GM21390 (cell line): Measurements from ENCODE around the gene RANBP6.

ENCODE experiments used
- ATAC-seq: cut with Tn5 transposase; IDR thresholded peaks from one replicate; pipeline ENCODE4 v1.9.1; 2021; ENCODE audit not compliant: unreplicated experiment

RANBP6 gene

DNA sequence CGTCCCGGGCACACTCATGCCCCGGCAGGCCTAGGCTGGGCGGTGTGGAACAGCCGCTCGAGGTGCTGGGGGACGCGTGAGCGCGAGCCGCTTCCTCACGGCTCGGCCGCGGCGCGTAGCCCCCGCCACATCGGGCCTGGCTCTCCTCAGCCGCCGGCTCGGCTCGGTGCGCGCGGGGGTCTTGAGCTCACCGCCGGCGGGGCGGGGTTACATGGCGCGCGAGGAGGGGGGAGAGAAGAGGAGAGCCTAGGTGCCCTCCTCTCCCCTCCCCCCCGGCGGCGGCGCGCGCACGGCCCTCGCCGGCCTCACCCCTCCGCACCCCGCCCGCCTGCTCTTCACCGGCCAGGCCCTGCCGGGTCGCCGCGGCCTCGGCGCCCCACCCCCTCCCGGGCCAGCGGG is 7.7 kb downstream of the RANBP6 start:
- ATAC-seq: peak; percentile 48

DNA sequence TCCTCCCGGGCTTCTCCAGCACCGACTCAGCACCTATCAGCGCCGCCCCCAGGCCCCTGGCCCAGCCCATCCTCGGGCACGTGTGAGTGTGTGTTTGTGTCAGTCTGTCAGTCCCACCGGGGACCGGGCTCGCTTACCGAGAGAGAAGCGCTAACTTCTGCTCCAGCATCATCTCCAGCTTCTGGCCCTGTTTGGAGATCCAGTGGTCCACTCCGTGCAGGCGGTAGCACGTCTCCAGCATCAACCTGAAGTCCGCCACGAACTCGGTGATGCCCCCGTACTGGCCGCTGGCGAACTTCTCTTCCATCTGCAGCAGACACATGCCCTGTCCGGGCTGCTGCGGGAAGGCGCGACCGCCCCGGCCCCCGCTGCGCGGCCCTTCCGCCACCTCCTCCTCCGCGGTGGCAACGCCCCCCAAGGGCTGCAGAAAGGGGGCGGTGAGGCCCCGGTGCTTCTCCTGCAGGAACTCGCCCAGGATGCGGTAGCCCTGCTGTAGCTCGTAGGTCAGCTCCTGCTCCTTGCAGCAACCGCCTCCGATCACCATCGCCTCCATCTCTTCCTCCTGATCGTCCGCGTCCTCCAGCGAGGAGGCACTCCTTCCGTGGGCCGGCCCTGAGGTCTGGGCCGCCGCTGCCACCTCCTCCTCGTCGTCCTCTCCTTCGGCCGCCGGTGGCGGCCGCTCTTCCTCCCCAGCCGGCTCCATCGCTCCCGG is 8.2 kb downstream of the RANBP6 start:
- ATAC-seq: peak; percentile 69

DNA sequence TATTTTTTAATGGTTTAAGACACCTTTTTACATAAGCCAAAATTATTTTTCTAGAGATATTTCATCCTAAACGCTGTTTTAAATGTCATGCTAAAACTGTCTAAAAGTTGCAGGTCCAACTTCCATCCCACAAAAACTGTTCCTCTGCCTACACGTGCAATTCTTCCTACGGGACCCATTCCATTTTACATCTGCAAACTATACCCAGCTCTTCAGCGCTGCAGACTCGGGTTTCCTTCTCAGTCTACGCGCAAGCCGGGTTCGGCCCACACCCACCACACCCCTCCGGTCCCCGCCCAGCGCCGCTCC is 8.7 kb downstream of the RANBP6 start:
- ATAC-seq: no peak

DNA sequence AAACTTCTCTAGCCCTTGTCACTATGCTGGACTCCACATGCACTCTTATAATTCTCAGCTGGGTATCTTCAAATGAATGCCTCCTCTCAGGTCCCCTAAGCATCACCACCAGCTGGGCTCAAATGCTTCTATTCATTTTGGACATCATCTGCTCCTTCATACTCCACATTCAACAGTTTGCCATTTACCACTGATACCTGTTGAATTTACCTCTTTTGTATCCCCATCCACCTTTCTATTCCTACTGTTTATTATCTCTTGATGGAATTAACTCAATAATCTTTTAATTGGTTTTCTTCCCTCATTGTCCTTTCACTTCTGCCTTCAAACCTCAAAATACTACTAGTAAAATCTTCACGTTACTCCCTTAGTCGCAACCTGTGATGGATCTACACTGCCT is 14.5 kb downstream of the RANBP6 start:
- ATAC-seq: no peak

DNA sequence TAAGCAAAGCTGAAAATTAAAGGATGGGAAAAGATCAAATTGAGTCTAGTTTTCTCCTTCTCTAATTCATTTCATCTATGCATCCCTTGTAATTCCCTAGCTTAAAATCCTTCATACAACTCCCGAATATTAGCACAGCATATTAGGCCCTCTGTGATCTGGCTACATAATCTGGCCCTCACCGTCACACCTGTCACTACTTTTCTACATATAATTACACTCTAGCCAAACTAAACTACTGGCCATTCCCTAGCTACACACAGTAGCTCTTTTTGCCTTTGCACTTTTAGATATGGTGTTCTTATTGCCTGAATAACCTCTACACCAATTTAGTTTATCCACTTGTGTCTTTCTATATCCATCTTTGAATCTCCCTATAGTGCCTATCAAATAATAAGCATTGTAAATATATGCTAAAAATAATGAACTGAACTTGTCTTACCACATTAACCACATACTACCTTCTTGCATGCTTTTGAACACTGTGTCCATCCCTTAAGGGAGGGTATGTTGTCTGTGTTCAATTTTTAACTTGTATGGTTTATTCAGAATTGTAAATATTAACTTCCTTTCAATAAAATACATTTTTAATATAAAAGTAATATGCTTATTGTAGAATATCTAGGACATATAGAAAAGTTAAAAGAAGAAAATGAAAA is 15.9 kb downstream of the RANBP6 start:
- no peak for ATAC-seq

DNA sequence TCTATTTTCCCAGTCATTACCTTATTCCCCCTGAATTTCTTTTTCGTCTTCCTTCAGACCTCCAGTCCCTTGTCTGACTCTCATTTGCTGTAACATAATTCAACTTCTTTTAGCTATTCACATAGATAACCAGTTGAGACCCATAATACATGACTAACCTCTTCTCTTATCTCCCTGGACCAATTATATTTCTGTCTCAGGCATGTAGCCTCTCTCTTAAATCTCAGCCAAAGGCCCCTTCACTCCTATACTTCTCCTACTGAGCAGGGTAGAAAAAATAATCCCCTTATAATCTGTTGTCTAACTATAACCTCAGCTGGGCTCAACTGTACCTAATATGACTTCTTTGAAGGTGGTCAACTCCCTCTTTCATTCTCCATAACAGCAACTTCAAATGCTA is 20.9 kb downstream of the RANBP6 start:
- ATAC-seq: no peak

DNA sequence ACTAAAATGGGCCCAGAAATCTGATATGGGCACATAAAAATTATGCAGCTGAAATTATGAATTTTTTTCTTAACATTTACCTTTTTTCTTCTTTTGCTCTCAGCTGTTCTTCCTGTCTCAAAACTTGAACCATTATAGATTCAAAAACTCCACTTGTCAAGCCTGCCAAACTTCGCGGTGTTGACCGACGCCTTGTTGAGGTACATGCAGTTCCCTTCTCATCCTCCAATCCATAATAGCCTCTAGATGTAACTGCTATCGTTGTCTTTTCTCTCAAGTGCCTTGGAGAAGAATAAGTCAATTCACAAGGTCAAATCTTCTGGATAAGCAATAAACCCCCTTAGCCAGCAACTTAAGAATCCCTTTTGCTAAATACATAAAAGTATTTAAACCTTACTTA is 27.2 kb downstream of the RANBP6 start:
- ATAC-seq: no peak

DNA sequence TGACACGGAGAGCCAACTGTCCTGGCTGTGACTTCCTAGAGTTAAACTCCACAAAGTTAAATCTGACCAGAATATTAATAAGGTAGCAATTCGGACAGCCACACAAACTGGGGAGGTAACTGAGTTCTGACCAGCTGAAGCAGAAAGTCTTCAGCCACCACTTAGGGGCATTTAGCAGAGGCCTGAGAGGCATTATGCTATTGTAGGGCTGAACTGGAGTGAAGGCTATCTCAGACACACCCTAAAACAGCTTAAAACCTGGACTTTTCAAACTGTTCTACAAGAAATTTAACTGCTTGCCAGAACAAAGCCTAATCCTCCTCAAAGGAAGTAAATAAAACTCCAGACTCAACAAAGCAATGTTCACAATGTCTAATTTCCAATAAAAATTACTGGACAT is 32.4 kb downstream of the RANBP6 start:
- no peak for ATAC-seq

DNA sequence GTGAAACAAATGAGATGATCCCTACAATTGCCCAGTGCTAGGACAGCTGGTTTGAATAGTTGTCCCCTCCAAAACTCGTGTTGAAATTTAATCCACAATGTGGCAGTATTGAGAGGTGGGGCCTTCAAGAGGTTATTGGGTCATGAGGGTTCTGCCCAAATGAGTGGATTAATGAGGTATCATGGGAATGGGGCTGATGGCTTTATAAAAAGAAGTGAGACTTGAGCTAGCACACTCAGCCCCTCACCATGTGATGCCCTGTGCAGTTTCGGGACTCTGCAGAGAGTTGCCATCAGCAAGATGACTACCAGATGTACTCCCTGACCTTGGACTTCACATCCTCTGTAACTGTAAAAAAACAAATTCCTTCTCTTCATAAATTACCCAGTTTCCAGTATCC is 33.1 kb downstream of the RANBP6 start:
- no peak for ATAC-seq

DNA sequence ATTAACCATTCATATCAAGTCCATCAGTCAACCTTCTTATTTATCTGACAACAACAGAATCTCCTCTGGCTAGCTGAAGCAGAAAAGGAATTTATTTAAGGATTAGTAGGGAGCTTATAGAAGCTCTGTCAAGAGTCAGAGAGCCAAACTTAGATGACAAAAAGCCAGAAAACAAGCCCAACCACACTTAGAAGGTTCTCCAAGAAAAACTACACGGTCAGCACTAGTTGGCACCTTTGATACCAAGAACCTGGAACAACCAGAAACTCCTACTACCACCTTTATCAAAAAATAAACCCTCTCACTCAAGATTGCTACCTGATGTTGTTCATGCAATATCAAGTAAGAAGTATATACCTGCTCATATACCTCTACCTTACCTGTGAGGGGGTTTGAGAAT is 36.9 kb downstream of the RANBP6 start:
- no peak for ATAC-seq

DNA sequence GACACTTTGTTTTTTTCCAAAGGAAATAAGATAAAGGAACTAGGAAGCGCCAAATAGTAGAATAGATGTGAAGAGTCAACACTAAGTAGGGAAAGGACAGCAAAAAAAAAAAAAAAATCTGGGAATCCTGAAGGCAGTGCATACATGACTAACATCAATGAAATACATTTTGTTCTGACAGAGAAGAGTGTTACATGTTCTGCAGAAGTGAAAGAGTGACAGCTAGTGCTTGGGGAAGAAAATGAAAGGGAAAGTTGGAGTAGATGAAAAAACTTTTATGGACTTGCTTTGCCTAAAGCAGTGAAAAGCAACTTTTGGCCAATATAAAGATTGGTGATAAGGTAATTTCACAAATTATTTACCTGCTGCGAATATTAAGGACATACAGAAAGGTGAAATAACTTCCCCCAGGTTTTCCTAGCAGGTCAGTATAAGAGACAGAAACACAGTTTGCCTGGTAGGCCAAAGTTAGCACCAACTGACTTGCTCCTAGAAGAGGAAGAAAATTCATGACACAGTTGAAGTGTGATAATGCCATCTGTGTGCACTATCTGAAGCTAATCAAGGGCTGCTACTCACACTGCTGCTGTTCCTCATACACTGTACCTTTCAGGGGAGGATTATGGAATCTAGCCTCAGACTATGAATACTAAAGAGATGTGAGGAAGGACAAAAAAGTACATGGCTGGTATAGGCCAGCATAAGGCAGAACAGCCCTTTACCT is 38.6 kb downstream of the RANBP6 start:
- peak; percentile 73 for ATAC-seq

DNA sequence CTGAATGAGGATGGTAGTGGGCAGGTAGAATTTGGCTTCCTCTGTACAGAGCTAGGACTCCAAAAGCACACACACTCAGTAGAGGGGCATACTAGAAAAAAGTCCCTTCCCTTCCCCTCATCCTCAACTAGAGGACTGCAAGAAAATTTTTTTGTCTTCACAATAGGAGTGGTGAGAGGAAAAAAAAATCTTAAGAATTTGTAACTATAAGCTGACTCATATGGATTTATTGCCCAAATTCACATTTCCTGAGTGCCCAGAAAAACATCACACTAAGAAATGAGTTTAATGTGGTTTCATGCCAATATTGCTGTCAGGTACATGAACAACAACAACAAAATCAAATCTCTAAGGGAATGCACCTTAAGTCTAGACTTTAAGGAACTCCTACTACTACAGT is 43.7 kb downstream of the RANBP6 start:
- ATAC-seq: no peak
